HepG2 (cell line): ENCODE results near the gene CCL4.

Source experiments
- CTCF ChIP-seq: sonication (generic); formaldehyde crosslinking; IDR thresholded peaks from 2 replicates; pipeline ENCODE4 v1.5.0; 2020; ENCODE audit warnings: mild to moderate bottlenecking, missing genetic modification reagents, moderate library complexity
- E2F5 ChIP-seq: sonication (generic); formaldehyde crosslinking; conservative IDR thresholded peaks from 2 replicates; pipeline ENCODE4 v1.4.0; 2020; ENCODE audit warnings: missing genetic modification reagents
- FOXK1 ChIP-seq: sonication (generic); formaldehyde crosslinking; IDR thresholded peaks from 2 replicates; pipeline ENCODE4 v1.4.0; 2020; ENCODE audit warnings: low read depth, missing genetic modification reagents, borderline replicate concordance
- NFRKB ChIP-seq: fragments of 450-650 bp; IDR thresholded peaks from 2 replicates; pipeline ENCODE4 v1.6.1; 2017
- PRDM10 ChIP-seq: sonication (generic); formaldehyde crosslinking; IDR thresholded peaks from 2 replicates; pipeline ENCODE4 v1.4.0; 2020; ENCODE audit warnings: low read depth, missing genetic modification reagents
- UBTF ChIP-seq: sonication (generic); formaldehyde crosslinking; IDR thresholded peaks from 2 replicates; pipeline ENCODE4 v1.4.0; 2020; ENCODE audit warnings: mild to moderate bottlenecking, missing genetic modification reagents

- TF ChIP-seq NFRKB (no peak), FOXK1 (CRISPR knock-in tag) (no peak), UBTF (CRISPR knock-in tag) (no peak), E2F5 (CRISPR knock-in tag) (no peak), PRDM10 (no peak), CTCF (no peak)
Observed at GRCh38 chr17:36131931-36132330, 28.3 kb downstream of the CCL4 start.
